Measurements from ENCODE around the gene MICAL2. TPM values are rescaled to one million over a fixed set of nuclear protein-coding genes. Genes with fewer than 3 reads are reported as not detected.

MICAL2 gene
- polyA plus RNA-seq, 1 experiment: 135 TPM

DNA sequence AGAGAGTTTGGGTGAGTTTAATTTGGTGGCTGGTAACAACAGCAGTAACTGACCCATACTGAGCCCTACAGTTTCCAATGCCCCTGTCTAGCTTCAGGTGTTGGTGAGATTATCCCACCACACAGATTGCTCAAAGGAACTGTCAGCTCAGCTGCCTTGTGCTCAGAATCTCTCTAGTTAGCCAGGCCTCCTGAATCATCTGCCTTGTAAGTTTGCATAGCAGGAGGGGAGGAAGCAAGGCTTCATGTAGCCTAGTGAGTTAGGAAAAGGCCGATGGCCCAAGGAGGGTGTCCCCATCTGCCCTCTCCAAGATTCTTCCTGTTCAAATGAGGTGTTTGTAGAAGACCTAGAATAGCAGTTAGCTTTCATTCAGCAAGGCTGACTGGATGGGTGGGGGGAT, 74.3 kb downstream of the MICAL2 start:
- TF ChIP-seq, protein P1, sequence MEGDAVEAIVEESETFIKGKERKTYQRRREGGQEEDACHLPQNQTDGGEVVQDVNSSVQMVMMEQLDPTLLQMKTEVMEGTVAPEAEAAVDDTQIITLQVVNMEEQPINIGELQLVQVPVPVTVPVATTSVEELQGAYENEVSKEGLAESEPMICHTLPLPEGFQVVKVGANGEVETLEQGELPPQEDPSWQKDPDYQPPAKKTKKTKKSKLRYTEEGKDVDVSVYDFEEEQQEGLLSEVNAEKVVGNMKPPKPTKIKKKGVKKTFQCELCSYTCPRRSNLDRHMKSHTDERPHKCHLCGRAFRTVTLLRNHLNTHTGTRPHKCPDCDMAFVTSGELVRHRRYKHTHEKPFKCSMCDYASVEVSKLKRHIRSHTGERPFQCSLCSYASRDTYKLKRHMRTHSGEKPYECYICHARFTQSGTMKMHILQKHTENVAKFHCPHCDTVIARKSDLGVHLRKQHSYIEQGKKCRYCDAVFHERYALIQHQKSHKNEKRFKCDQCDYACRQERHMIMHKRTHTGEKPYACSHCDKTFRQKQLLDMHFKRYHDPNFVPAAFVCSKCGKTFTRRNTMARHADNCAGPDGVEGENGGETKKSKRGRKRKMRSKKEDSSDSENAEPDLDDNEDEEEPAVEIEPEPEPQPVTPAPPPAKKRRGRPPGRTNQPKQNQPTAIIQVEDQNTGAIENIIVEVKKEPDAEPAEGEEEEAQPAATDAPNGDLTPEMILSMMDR (IDR thresholded peaks at IDR 0.05; ENCODE audit: insufficient read depth, low read depth, low read length): no peak
- POLR2A ChIA-PET: no interaction called here

DNA sequence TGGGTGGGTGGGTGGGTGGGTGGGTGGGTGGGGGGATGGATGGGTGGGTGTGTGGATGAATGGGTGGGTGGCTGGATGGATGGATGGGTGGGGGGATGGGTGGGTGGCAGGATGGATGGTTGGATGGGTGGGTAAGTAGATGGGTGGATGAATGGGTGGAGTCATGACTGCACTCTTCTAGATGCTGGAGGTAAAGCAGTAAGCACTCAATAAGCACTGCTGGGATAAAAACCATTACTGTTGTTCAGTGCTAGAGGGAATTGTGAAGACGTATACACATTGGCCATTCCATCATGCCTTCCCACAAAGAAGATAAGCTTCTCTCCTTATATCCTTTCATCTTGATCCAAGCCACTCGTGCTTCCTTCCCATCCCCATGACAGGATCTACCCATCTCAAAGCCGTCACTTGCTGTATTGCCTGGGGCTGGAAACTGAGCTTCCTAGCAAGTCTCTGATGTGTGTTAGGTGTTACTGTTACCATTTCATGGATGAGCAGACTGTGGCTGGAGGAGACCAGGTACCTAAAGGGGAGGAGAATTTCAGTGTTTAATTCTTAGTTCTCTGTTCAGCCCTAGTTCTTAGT, 74.8 kb downstream of the MICAL2 start:
- ChIA-PET POLR2A (interaction anchor here (0.6 kb wide), 1 partner anchor 100 kb away, joined by 3 read pairs; no protein-coding TSS in a partner anchor), CTCF (interaction anchor here (1.0 to 1.7 kb wide), 4 partner anchors 13 to 141 kb away, joined by 3 to 5 read pairs (median 3); no protein-coding TSS in a partner anchor)
- no peak for DNase-seq (ENCODE audit: low read depth)
- Histone ChIP-seq H3K27me3 (ENCODE audit: control insufficient read depth, insufficient read depth, low read length) (no peaks in the 10 kb centered on the region), H3K36me3 (ENCODE audit: control insufficient read depth, insufficient read depth, low read length) (no peaks in the 10 kb centered on the region), H3K4me3 (ENCODE audit: low read depth, low read length) (no peak overlapping the region)
- TF ChIP-seq, protein P1 (IDR thresholded peaks at IDR 0.05; ENCODE audit: insufficient read depth, low read depth, low read length): no peak

More for the DNA sequence above, 74.3 kb downstream of the MICAL2 start:
- no peak for DNase-seq (ENCODE audit: low read depth)
- H3K4me3 ChIP-seq (ENCODE audit: low read depth, low read length): no peak overlapping the region
- no peaks in the 10 kb centered on the region for H3K36me3 ChIP-seq (ENCODE audit: control insufficient read depth, insufficient read depth, low read length)
- CTCF ChIA-PET: interaction anchor here (1.0 to 3.3 kb wide), 4 partner anchors 7 to 141 kb away, joined by 3 to 8 read pairs (median 4); no protein-coding TSS in a partner anchor
- H3K27me3 ChIP-seq (ENCODE audit: control insufficient read depth, insufficient read depth, low read length): no peaks in the 10 kb centered on the region

DNA sequence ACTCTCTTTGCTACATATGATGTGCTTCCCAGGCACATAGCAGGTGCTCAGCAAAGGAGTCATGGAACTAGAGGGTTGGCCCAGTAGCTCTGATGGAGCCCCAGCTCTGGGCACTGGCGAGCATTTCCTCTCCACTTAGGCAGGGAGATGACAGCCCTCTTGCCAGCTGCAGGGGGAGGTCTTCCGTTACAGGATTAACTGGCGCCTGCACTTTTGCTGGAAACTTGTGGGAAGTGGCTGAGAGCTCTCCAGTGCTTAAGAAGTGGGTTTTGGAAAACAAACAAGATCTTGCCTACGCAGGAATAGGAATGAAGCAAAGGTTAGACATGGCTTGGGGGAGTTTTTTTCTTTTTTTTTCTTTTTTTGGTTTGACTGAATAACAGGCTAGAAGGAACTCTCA, 75.5 kb downstream of the MICAL2 start:
- no peaks in the 10 kb centered on the region for H3K36me3 ChIP-seq (ENCODE audit: control insufficient read depth, insufficient read depth, low read length)
- H3K27me3 ChIP-seq (ENCODE audit: control insufficient read depth, insufficient read depth, low read length): no peaks in the 10 kb centered on the region
- CTCF ChIA-PET: interaction anchor here (1.0 to 1.2 kb wide), 2 partner anchors 14 to 51 kb away, joined by 3 read pairs; no protein-coding TSS in a partner anchor
- POLR2A ChIA-PET: interaction anchor here (0.6 kb wide), 1 partner anchor 99 kb away, joined by 3 read pairs; no protein-coding TSS in a partner anchor
- TF ChIP-seq, protein P1 (IDR thresholded peaks at IDR 0.05; ENCODE audit: insufficient read depth, low read depth, low read length): 0 out of 2 replicates have a peak, but pooled peaks have one; percentile 9
- no peak for DNase-seq (ENCODE audit: low read depth)
- H3K4me3 ChIP-seq (ENCODE audit: low read depth, low read length): no peak overlapping the region

DNA sequence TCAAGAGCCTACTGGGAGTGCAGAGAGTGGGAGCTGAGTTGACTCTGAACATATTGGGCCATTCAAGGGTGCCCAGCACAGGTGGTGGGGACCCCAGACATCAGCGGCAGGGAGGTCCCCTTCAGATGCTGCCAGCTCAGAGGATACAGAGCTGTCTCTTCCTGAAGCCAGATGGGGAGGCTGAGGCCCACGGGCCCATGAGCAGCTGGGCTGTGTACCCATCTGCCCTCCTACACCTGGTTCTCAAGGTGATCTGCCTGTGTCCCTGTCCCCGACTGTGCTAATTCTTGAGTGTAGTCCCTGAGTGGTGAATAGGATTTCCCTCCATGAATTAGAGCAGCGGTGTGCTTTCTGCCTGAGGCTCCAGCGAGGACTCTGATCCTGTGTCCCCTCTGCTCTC, 76.3 kb downstream of the MICAL2 start:
- DNase-seq (ENCODE audit: low read depth): no peak
- POLR2A ChIA-PET: no interaction called here
- TF ChIP-seq, protein P1 (IDR thresholded peaks at IDR 0.05; ENCODE audit: insufficient read depth, low read depth, low read length): no peak
- H3K36me3 ChIP-seq (ENCODE audit: control insufficient read depth, insufficient read depth, low read length): no peaks in the 10 kb centered on the region
- no peaks in the 10 kb centered on the region for H3K27me3 ChIP-seq (ENCODE audit: control insufficient read depth, insufficient read depth, low read length)
- no peak overlapping the region for H3K4me3 ChIP-seq (ENCODE audit: low read depth, low read length)
- CTCF ChIA-PET: interaction anchor here (0.6 to 1.0 kb wide), 3 partner anchors 9 to 475 kb away, joined by 3 read pairs; no protein-coding TSS in a partner anchor

DNA sequence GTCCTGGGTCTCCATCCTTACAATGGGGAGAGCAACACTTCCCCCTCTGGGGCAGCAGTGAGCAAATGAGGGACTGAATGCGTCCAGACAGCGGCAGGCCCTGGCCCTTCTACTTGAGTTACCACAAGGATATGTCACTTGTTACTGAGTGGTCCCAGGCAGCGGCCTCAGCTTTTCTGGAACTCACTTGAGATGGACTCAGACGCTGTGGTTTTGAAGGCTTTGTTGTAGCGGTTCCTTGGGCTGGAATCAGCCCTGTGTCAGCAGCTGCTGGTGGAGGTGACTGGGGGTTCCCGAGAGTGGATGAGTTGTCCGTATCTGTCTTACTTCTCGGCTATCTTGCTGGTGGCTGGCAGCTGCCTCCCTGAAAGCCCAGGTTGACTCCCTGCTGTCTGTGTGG, 77.0 kb downstream of the MICAL2 start:
- CTCF ChIA-PET: interaction anchor here (0.6 to 1.0 kb wide), 3 partner anchors 8 to 15 kb away, joined by 3 to 4 read pairs (median 3); no protein-coding TSS in a partner anchor
- Histone ChIP-seq H3K36me3 (ENCODE audit: control insufficient read depth, insufficient read depth, low read length) (no peaks in the 10 kb centered on the region), H3K27me3 (ENCODE audit: control insufficient read depth, insufficient read depth, low read length) (no peaks in the 10 kb centered on the region), H3K4me3 (ENCODE audit: low read depth, low read length) (no peak overlapping the region)
- TF ChIP-seq, protein P1 (IDR thresholded peaks at IDR 0.05; ENCODE audit: insufficient read depth, low read depth, low read length): no peak
- no peak for DNase-seq (ENCODE audit: low read depth)
- POLR2A ChIA-PET: no interaction called here

Measured in BJ (cell line).